Measurements from ENCODE around the gene SNRNP200. TPM values are rescaled to one million over a fixed set of nuclear protein-coding genes. Genes with fewer than 3 reads are reported as not detected.
A peak's percentile ranks its signal among the peaks of the same experiment; 100 is the strongest.

SNRNP200 gene
- total RNA-seq, 1 experiment from 2014 or later: 202 TPM

DNA sequence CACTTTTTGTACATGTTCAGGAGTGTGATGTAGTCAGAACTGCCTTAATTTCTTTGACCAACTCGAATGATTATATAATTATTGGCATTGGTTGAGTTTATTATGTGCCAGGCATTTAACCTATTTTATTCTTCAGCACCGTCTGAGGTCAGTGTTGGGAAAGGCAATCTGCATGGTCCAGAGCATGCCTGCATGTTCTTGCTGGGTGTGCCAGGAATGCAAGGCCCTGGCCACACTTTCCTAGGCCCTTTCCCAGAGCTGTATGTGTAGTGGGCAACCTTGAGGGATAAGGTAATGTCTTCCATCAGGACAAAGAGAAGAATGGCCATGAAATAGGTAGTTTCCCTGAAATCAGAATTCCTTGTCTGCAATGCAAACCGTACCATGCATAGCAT is 9.7 kb upstream of the SNRNP200 start:
- no peaks in the 10 kb centered on the region for H3K9me3 ChIP-seq (ENCODE audit: low read depth, low read length, poor library complexity, severe bottlenecking)
- intact Hi-C loops (cut with micrococcal nuclease; ENCODE audit: unreplicated experiment): no loop called here
- no peaks in the 10 kb centered on the region for H3K27me3 ChIP-seq (replicated peaks; ENCODE audit: insufficient read depth, low read depth, low read length, poor library complexity)
- H3K4me3 ChIP-seq (ENCODE audit: low read depth, low read length, poor library complexity, severe bottlenecking): no peak overlapping the region
- TF ChIP-seq EZH2 (IDR thresholded peaks at IDR 0.05; ENCODE audit: borderline replicate concordance, low read depth, low read length, poor library complexity, severe bottlenecking): no peak
- TF ChIP-seq, protein P1, sequence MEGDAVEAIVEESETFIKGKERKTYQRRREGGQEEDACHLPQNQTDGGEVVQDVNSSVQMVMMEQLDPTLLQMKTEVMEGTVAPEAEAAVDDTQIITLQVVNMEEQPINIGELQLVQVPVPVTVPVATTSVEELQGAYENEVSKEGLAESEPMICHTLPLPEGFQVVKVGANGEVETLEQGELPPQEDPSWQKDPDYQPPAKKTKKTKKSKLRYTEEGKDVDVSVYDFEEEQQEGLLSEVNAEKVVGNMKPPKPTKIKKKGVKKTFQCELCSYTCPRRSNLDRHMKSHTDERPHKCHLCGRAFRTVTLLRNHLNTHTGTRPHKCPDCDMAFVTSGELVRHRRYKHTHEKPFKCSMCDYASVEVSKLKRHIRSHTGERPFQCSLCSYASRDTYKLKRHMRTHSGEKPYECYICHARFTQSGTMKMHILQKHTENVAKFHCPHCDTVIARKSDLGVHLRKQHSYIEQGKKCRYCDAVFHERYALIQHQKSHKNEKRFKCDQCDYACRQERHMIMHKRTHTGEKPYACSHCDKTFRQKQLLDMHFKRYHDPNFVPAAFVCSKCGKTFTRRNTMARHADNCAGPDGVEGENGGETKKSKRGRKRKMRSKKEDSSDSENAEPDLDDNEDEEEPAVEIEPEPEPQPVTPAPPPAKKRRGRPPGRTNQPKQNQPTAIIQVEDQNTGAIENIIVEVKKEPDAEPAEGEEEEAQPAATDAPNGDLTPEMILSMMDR (conservative IDR thresholded peaks at IDR 0.05; ENCODE audit: low read depth, low read length): no peak
- CTCF ChIA-PET: no interaction called here
- POLR2A ChIA-PET (ENCODE audit: low non-redundant PET): no interaction called here
- no peaks in the 10 kb centered on the region for H3K36me3 ChIP-seq (ENCODE audit: insufficient read depth, low read length, poor library complexity, severe bottlenecking)
- BruUV-seq (replicated peaks): no TSS peak
- no peak for DNase-seq (ENCODE audit: low spot score)
- H3K27ac ChIP-seq (ENCODE audit: low read depth, low read length, poor library complexity, severe bottlenecking): no peak overlapping the region
- peaks cover 7% of the 10 kb centered on the region for H3K4me1 ChIP-seq (ENCODE audit: insufficient read depth, low read length, poor library complexity, severe bottlenecking)

DNA sequence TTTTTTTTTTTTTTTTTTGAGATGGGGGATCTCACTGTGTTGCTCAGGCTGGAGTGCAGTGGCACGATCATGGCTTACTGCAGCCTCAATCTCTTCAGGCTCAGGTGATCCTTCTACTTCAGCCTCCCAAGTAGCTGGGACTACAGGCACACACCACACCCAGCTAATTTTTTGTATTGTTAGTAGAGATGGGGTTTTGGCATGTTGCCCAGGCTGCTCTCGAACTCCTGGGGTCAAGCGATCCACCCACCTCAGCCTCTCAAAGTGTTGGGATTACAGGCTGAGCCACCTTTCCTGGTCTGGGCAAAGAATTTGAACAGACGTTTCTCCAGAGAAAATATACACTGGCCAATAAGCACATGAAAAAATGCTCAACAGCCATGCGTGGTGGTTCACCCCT is 2.9 kb upstream of the SNRNP200 start:
- H3K4me3 ChIP-seq (ENCODE audit: low read depth, low read length, poor library complexity, severe bottlenecking): no peak overlapping the region
- TF ChIP-seq, protein P1 (conservative IDR thresholded peaks at IDR 0.05; ENCODE audit: low read depth, low read length): no peak
- TF ChIP-seq EZH2 (IDR thresholded peaks at IDR 0.05; ENCODE audit: borderline replicate concordance, low read depth, low read length, poor library complexity, severe bottlenecking): no peak
- peaks cover 11% of the 10 kb centered on the region for H3K36me3 ChIP-seq (ENCODE audit: insufficient read depth, low read length, poor library complexity, severe bottlenecking)
- no peak overlapping the region for H3K27ac ChIP-seq (ENCODE audit: low read depth, low read length, poor library complexity, severe bottlenecking)
- H3K4me1 ChIP-seq (ENCODE audit: insufficient read depth, low read length, poor library complexity, severe bottlenecking): peaks cover 15% of the 10 kb centered on the region
- BruUV-seq (replicated peaks): no TSS peak
- ChIA-PET POLR2A (ENCODE audit: low non-redundant PET) (no interaction called here), CTCF (no interaction called here)
- no peak for DNase-seq (ENCODE audit: low spot score)
- H3K27me3 ChIP-seq (replicated peaks; ENCODE audit: insufficient read depth, low read depth, low read length, poor library complexity): no peaks in the 10 kb centered on the region
- intact Hi-C loops (cut with micrococcal nuclease; ENCODE audit: unreplicated experiment): no loop called here
- no peaks in the 10 kb centered on the region for H3K9me3 ChIP-seq (ENCODE audit: low read depth, low read length, poor library complexity, severe bottlenecking)

DNA sequence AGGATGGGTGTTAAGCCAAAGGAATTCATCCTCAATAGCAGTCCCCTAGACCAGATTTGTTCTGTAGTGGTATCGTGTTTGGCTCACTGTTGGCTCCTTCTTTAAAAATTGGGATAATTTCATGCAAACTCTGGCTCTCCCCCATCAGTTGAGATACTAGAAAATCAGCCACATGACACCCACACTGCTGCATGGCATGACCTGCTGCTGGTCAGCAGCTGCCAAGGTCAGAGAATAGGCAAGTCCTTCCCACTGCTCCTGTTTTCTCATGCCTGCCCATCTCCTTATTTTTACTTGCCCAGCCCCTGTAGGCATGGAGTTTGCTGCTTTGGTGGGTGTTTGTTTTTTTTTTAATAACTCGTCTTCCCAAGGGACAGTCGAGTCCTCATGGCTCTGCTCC is 1.0 kb upstream of the SNRNP200 start:
- peaks cover 30% of the 10 kb centered on the region for H3K36me3 ChIP-seq (ENCODE audit: insufficient read depth, low read length, poor library complexity, severe bottlenecking)
- peak overlapping the region; percentile 94 for H3K4me3 ChIP-seq (ENCODE audit: low read depth, low read length, poor library complexity, severe bottlenecking)
- DNase-seq (ENCODE audit: low spot score): no peak
- ChIA-PET POLR2A (ENCODE audit: low non-redundant PET) (interaction anchor here (0.7 kb wide), 1 partner anchor 20 kb away, joined by 3 read pairs; no protein-coding TSS in a partner anchor), CTCF (no interaction called here)
- TF ChIP-seq, protein P1 (conservative IDR thresholded peaks at IDR 0.05; ENCODE audit: low read depth, low read length): no peak
- no peak for TF ChIP-seq EZH2 (IDR thresholded peaks at IDR 0.05; ENCODE audit: borderline replicate concordance, low read depth, low read length, poor library complexity, severe bottlenecking)
- H3K27ac ChIP-seq (ENCODE audit: low read depth, low read length, poor library complexity, severe bottlenecking): peak overlapping the region; percentile 90
- peaks cover 15% of the 10 kb centered on the region for H3K4me1 ChIP-seq (ENCODE audit: insufficient read depth, low read length, poor library complexity, severe bottlenecking)
- no peaks in the 10 kb centered on the region for H3K9me3 ChIP-seq (ENCODE audit: low read depth, low read length, poor library complexity, severe bottlenecking)
- BruUV-seq (replicated peaks): no TSS peak
- H3K27me3 ChIP-seq (replicated peaks; ENCODE audit: insufficient read depth, low read depth, low read length, poor library complexity): no peaks in the 10 kb centered on the region
- intact Hi-C loops (cut with micrococcal nuclease; ENCODE audit: unreplicated experiment): loop anchor here (2.0 kb wide), 1 partner anchor 202 kb away; no protein-coding TSS in a partner anchor
